Measurements from ENCODE around the gene SNRNP70. TPM values are rescaled to one million over a fixed set of nuclear protein-coding genes. Genes with fewer than 3 reads are reported as not detected.
A peak's percentile ranks its signal among the peaks of the same experiment; 100 is the strongest.

The SNRNP70 gene
- total and polyA plus RNA-seq, 5 experiments from 2014 or later, result 42.3 to 741 (median 63.4) TPM

GRCh38 chr19:49091391-49092038 is 6.3 kb downstream of the SNRNP70 start:
- H3K4me3 Mint-ChIP-seq, result peak overlapping the region in 1 of 10 donors; percentile 8
- peak overlapping the region in 2 of 10 donors; percentile 7 to 20 for H3K27ac Mint-ChIP-seq

GRCh38 chr19:49092686-49093085 is 7.4 kb downstream of the SNRNP70 start:
- Mint-ChIP-seq H3K27ac (no peak overlapping the region), H3K36me3 (peaks cover 0 to 91% (median 10%) of the 10 kb centered on the region in 3 donors), H3K9me3 (no peaks in the 10 kb centered on the region), H3K4me1 (peaks cover 8 to 43% (median 28%) of the 10 kb centered on the region in 4 donors), H3K27me3 (no peaks in the 10 kb centered on the region), H3K4me3 (no peak overlapping the region)
- POLR2A ChIA-PET, result no interaction called here
- ATAC-seq (no peak), DNase-seq (no peak)

More at GRCh38 chr19:49091391-49092038, 6.3 kb downstream of the SNRNP70 start:
- H3K27me3 Mint-ChIP-seq, result no peaks in the 10 kb centered on the region
- no peak for DNase-seq
- ATAC-seq, result no peak
- POLR2A ChIA-PET, result no interaction called here
- H3K36me3 Mint-ChIP-seq, result peaks cover 0 to 89% (median 13%) of the 10 kb centered on the region in 3 donors
- peaks cover 14 to 50% (median 35%) of the 10 kb centered on the region in 4 donors for H3K4me1 Mint-ChIP-seq
- H3K9me3 Mint-ChIP-seq, result no peaks in the 10 kb centered on the region

GRCh38 chr19:49094505-49095482 is 9.5 kb downstream of the SNRNP70 start:
- H3K27me3 Mint-ChIP-seq, result no peaks in the 10 kb centered on the region

GRCh38 chr19:49097453-49098288 is 12.4 kb downstream of the SNRNP70 start:
- peaks cover 5 to 24% (median 15%) of the 10 kb centered on the region in 4 donors for H3K4me1 Mint-ChIP-seq
- POLR2A ChIA-PET, result interaction anchor here (0.6 to 1.6 kb wide), 5 partner anchors 9 to 51 kb away, joined by 3 to 5 read pairs (median 3); partner anchors contain the start of genes C19orf73 and PPFIA3
- ATAC-seq, result peak; percentile 89

More at GRCh38 chr19:49094505-49095482, 9.5 kb downstream of the SNRNP70 start:
- no peak overlapping the region for H3K4me3 Mint-ChIP-seq
- peaks cover 11 to 30% (median 23%) of the 10 kb centered on the region in 4 donors for H3K4me1 Mint-ChIP-seq
- POLR2A ChIA-PET, result interaction anchor here (0.7 to 1.0 kb wide), 3 partner anchors 10 to 559 kb away, joined by 3 to 6 read pairs (median 3); no protein-coding TSS in a partner anchor
- no peaks in the 10 kb centered on the region for H3K9me3 Mint-ChIP-seq
- DNase-seq (no peak), ATAC-seq (no peak)
- peak overlapping the region in 2 of 10 donors; percentile 58 to 64 for H3K27ac Mint-ChIP-seq
- peaks cover 0 to 95% (median 14%) of the 10 kb centered on the region in 3 donors for H3K36me3 Mint-ChIP-seq

GRCh38 chr19:49098795-49099194 is 13.5 kb downstream of the SNRNP70 start:
- peaks cover 4 to 24% (median 15%) of the 10 kb centered on the region in 4 donors for H3K4me1 Mint-ChIP-seq

More at GRCh38 chr19:49097453-49098288, 12.4 kb downstream of the SNRNP70 start:
- H3K4me3 Mint-ChIP-seq, result no peak overlapping the region
- H3K9me3 Mint-ChIP-seq, result no peaks in the 10 kb centered on the region
- peak overlapping the region in 3 of 10 donors; percentile 56 to 61 (median 57) for H3K27ac Mint-ChIP-seq
- no peaks in the 10 kb centered on the region for H3K27me3 Mint-ChIP-seq
- DNase-seq, result peak; percentile 55 to 86 (median 75)
- H3K36me3 Mint-ChIP-seq, result peaks cover 0 to 90% (median 9%) of the 10 kb centered on the region in 3 donors

GRCh38 chr19:49101160-49101559 is 15.9 kb downstream of the SNRNP70 start:
- POLR2A ChIA-PET, result no interaction called here
- ATAC-seq (no peak), DNase-seq (no peak)
- Mint-ChIP-seq H3K4me3 (no peak overlapping the region), H3K4me1 (peaks cover 2 to 22% (median 10%) of the 10 kb centered on the region in 4 donors), H3K27me3 (no peaks in the 10 kb centered on the region), H3K9me3 (no peaks in the 10 kb centered on the region), H3K36me3 (peaks cover 0 to 89% (median 8%) of the 10 kb centered on the region in 3 donors), H3K27ac (peak overlapping the region in 1 of 10 donors; percentile 90)

More at GRCh38 chr19:49098795-49099194, 13.5 kb downstream of the SNRNP70 start:
- ATAC-seq (no peak), DNase-seq (no peak)
- Mint-ChIP-seq H3K4me3 (no peak overlapping the region), H3K9me3 (no peaks in the 10 kb centered on the region), H3K36me3 (peaks cover 0 to 89% (median 8%) of the 10 kb centered on the region in 3 donors), H3K27me3 (no peaks in the 10 kb centered on the region), H3K27ac (no peak overlapping the region)
- POLR2A ChIA-PET, result interaction anchor here (1.3 to 1.6 kb wide), 2 partner anchors 12 to 20 kb away, joined by 3 to 5 read pairs; partner anchors contain the start of genes C19orf73 and PPFIA3

GRCh38 chr19:49102303-49102702 is 17.1 kb downstream of the SNRNP70 start:
- H3K27me3 Mint-ChIP-seq, result no peaks in the 10 kb centered on the region
- H3K27ac Mint-ChIP-seq, result peak overlapping the region in 1 of 10 donors; percentile 79
- no peak overlapping the region for H3K4me3 Mint-ChIP-seq
- no peak for DNase-seq
- H3K4me1 Mint-ChIP-seq, result peaks cover 7 to 23% (median 16%) of the 10 kb centered on the region in 4 donors
- H3K9me3 Mint-ChIP-seq, result no peaks in the 10 kb centered on the region
- peaks cover 0 to 89% (median 14%) of the 10 kb centered on the region in 3 donors for H3K36me3 Mint-ChIP-seq
- POLR2A ChIA-PET, result no interaction called here
- ATAC-seq, result no peak

GRCh38 chr19:49103331-49104085 is 18.3 kb downstream of the SNRNP70 start:
- Mint-ChIP-seq H3K9me3 (no peaks in the 10 kb centered on the region), H3K4me1 (peaks cover 5 to 16% (median 11%) of the 10 kb centered on the region in 4 donors), H3K27me3 (no peaks in the 10 kb centered on the region), H3K36me3 (peaks cover 0 to 83% (median 13%) of the 10 kb centered on the region in 3 donors), H3K27ac (no peak overlapping the region), H3K4me3 (no peak overlapping the region)
- ATAC-seq (no peak), DNase-seq (no peak)
- POLR2A ChIA-PET, result interaction anchor here (0.7 kb wide), 1 partner anchor 25 kb away, joined by 3 read pairs; no protein-coding TSS in a partner anchor

GRCh38 chr19:49104229-49104864 is 19.1 kb downstream of the SNRNP70 start:
- Mint-ChIP-seq H3K27me3 (no peaks in the 10 kb centered on the region), H3K9me3 (no peaks in the 10 kb centered on the region), H3K36me3 (peaks cover 0 to 83% (median 6%) of the 10 kb centered on the region in 3 donors), H3K4me1 (peaks cover 5 to 16% (median 11%) of the 10 kb centered on the region in 4 donors), H3K4me3 (no peak overlapping the region), H3K27ac (no peak overlapping the region)
- POLR2A ChIA-PET, result interaction anchor here (0.7 to 1.0 kb wide), 2 partner anchors 23 to 24 kb away, joined by 3 read pairs; no protein-coding TSS in a partner anchor
- DNase-seq (no peak), ATAC-seq (no peak)

- peaks cover 0 to 64% (median 5%) of the 10 kb centered on the region in 3 donors for H3K36me3 Mint-ChIP-seq
- peak overlapping the region in 8 of 10 donors; percentile 15 to 92 (median 64) for H3K27ac Mint-ChIP-seq
Observed at GRCh38 chr19:49106648-49107135, 21.4 kb downstream of the SNRNP70 start.

More at GRCh38 chr19:49106648-49107135, 21.4 kb downstream of the SNRNP70 start:
- H3K27me3 Mint-ChIP-seq, result no peaks in the 10 kb centered on the region
- POLR2A ChIA-PET, result interaction anchor here (0.6 to 1.1 kb wide), 3 partner anchors 8 to 1242 kb away, joined by 3 to 5 read pairs (median 4); partner anchors contain the start of gene LIN7B
- DNase-seq (peak; percentile 37 to 83 (median 60)), ATAC-seq (peak; percentile 80 to 86)
- no peaks in the 10 kb centered on the region for H3K9me3 Mint-ChIP-seq
- H3K4me3 Mint-ChIP-seq, result peak overlapping the region in 1 of 10 donors; percentile 48
- peaks cover 7 to 10% (median 8%) of the 10 kb centered on the region in 4 donors for H3K4me1 Mint-ChIP-seq

Measured in naive thymus-derived CD8-positive, alpha-beta T cell (primary cell).